ENCODE data around the gene GPA33.

GPA33 gene

GRCh38 chr1:167065471-167065870 is 24.7 kb downstream of the GPA33 start:
- no peak for FAIRE-seq
- no peak for TF ChIP-seq POLR2A (IDR thresholded peaks at IDR 0.05; ENCODE audit: low read depth, low read length)
- no peak for DNase-seq (ENCODE audit: insufficient read length, low spot score)

- TF ChIP-seq POLR2A (IDR thresholded peaks at IDR 0.05; ENCODE audit: low read depth, low read length): no peak
- FAIRE-seq (no peak), DNase-seq (ENCODE audit: insufficient read length, low spot score) (no peak)
Measured at GRCh38 chr1:167064621-167065020, 25.6 kb downstream of the GPA33 start.

GRCh38 chr1:167061073-167061464 is 29.1 kb downstream of the GPA33 start:
- TF ChIP-seq POLR2A (IDR thresholded peaks at IDR 0.05; ENCODE audit: low read depth, low read length): no peak
- DNase-seq (ENCODE audit: insufficient read length, low spot score) (no peak), FAIRE-seq (no peak)

- DNase-seq (ENCODE audit: insufficient read length, low spot score) (no peak), FAIRE-seq (no peak)
- no peak for TF ChIP-seq POLR2A (IDR thresholded peaks at IDR 0.05; ENCODE audit: low read depth, low read length)
Measured at GRCh38 chr1:167060141-167061072, 29.8 kb downstream of the GPA33 start.

- TF ChIP-seq POLR2A (IDR thresholded peaks at IDR 0.05; ENCODE audit: low read depth, low read length): no peak
- no peak for FAIRE-seq
- no peak for DNase-seq (ENCODE audit: insufficient read length, low spot score)
Measured at GRCh38 chr1:167059809-167060107, 30.4 kb downstream of the GPA33 start.

GRCh38 chr1:167059045-167059808 is 30.9 kb downstream of the GPA33 start:
- DNase-seq (ENCODE audit: insufficient read length, low spot score): peak; percentile 47
- TF ChIP-seq POLR2A (IDR thresholded peaks at IDR 0.05; ENCODE audit: low read depth, low read length): no peak
- FAIRE-seq: no peak

GRCh38 chr1:167057241-167057688 is 32.9 kb downstream of the GPA33 start:
- DNase-seq (ENCODE audit: insufficient read length, low spot score) (peak; percentile 21), FAIRE-seq (no peak)
- TF ChIP-seq POLR2A (IDR thresholded peaks at IDR 0.05; ENCODE audit: low read depth, low read length): no peak

- DNase-seq (ENCODE audit: insufficient read length, low spot score) (no peak), FAIRE-seq (no peak)
- no peak for TF ChIP-seq POLR2A (IDR thresholded peaks at IDR 0.05; ENCODE audit: low read depth, low read length)
Measured at GRCh38 chr1:167056529-167057231, 33.5 kb downstream of the GPA33 start.

GRCh38 chr1:167054946-167055630 is 35.1 kb downstream of the GPA33 start:
- no peak for TF ChIP-seq POLR2A (IDR thresholded peaks at IDR 0.05; ENCODE audit: low read depth, low read length)
- DNase-seq (ENCODE audit: insufficient read length, low spot score): no peak
- no peak for FAIRE-seq

GRCh38 chr1:167054531-167054930 is 35.6 kb downstream of the GPA33 start:
- FAIRE-seq: no peak
- no peak for DNase-seq (ENCODE audit: insufficient read length, low spot score)
- no peak for TF ChIP-seq POLR2A (IDR thresholded peaks at IDR 0.05; ENCODE audit: low read depth, low read length)

GRCh38 chr1:167052389-167052788 is 37.8 kb downstream of the GPA33 start:
- no peak for FAIRE-seq

GRCh38 chr1:167051907-167052306 is 38.3 kb downstream of the GPA33 start:
- TF ChIP-seq POLR2A (IDR thresholded peaks at IDR 0.05; ENCODE audit: low read depth, low read length): no peak
- FAIRE-seq (no peak), DNase-seq (ENCODE audit: insufficient read length, low spot score) (no peak)

More at GRCh38 chr1:167052389-167052788, 37.8 kb downstream of the GPA33 start:
- peak; percentile 28 for DNase-seq (ENCODE audit: insufficient read length, low spot score)
- no peak for TF ChIP-seq POLR2A (IDR thresholded peaks at IDR 0.05; ENCODE audit: low read depth, low read length)

GRCh38 chr1:167043752-167044488 is 46.3 kb downstream of the GPA33 start:
- TF ChIP-seq POLR2A (IDR thresholded peaks at IDR 0.05; ENCODE audit: low read depth, low read length): no peak
- DNase-seq (ENCODE audit: insufficient read length, low spot score): peak; percentile 68
- FAIRE-seq: peak; percentile 48

Data from H54 (cell line).